ENCODE results near the gene ROR1.

The ROR1 gene

GRCh38 chr1:64200064-64200463 lies 426.2 kb downstream of the ROR1 start (continued):
- no peak for TF ChIP-seq PRDM10 (tag by site-specific recombination; IDR thresholded peaks at IDR 0.05)
- TF ChIP-seq ZNF398 (tag by site-specific recombination; IDR thresholded peaks at IDR 0.05) = no peak

- Histone ChIP-seq H3K36me3 (ENCODE audit: control insufficient read depth in 2 of 2, insufficient read depth in 1 of 2, low read length in 2 of 2) (no peaks in the 10 kb centered on the region), H3K9me3 (ENCODE audit: control insufficient read depth, insufficient read depth, low read depth, low read length) (no peaks in the 10 kb centered on the region), H3K27ac (ENCODE audit: extremely low read depth, low read depth, low read length) (no peak within 1 kb of the TSS), H3K4me1 (ENCODE audit: control insufficient read depth, insufficient read depth, low read length) (no peaks in the 10 kb centered on the region), H3K4me3 (ENCODE audit: low read depth, low read length) (no peak within 1 kb of the TSS)
- ChIA-PET CTCF (no interaction called here), POLR2A (no interaction called here)
- no peak for TF ChIP-seq ZSCAN18 (tag by site-specific recombination; IDR thresholded peaks at IDR 0.05)
- no peak for TF ChIP-seq ZNF146 (tag by site-specific recombination; IDR thresholded peaks at IDR 0.05)
- TF ChIP-seq ZNF658 (tag by site-specific recombination; IDR thresholded peaks at IDR 0.05) = no peak
- TF ChIP-seq ZBTB10 (tag by site-specific recombination; IDR thresholded peaks at IDR 0.05) = no peak
- TF ChIP-seq KLF8 (tag by site-specific recombination; IDR thresholded peaks at IDR 0.05) = no peak
- no peak for TF ChIP-seq PRDM10 (tag by site-specific recombination; IDR thresholded peaks at IDR 0.05)
- no peak for TF ChIP-seq ZBTB11 (tag by site-specific recombination; conservative IDR thresholded peaks at IDR 0.05; ENCODE audit: low read depth)
- no peak for TF ChIP-seq ZNF560 (tag by site-specific recombination; IDR thresholded peaks at IDR 0.05; ENCODE audit: borderline replicate concordance)
- no peak for TF ChIP-seq ZNF621 (tag by site-specific recombination; IDR thresholded peaks at IDR 0.05)
- TF ChIP-seq ZNF362 (tag by site-specific recombination; IDR thresholded peaks at IDR 0.05) = no peak
- TF ChIP-seq KLF1 (tag by site-specific recombination; IDR thresholded peaks at IDR 0.05) = no peak
- TF ChIP-seq ZNF274 (IDR thresholded peaks at IDR 0.05; ENCODE audit: low read length) = no peak
- TF ChIP-seq ZNF274 (tag by site-specific recombination; IDR thresholded peaks at IDR 0.05; ENCODE audit: borderline replicate concordance) = no peak
- no peak for TF ChIP-seq ZNF302 (tag by site-specific recombination; IDR thresholded peaks at IDR 0.05; ENCODE audit: low read depth)
- no peak for TF ChIP-seq ZFHX2 (tag by site-specific recombination; conservative IDR thresholded peaks at IDR 0.05)
- no peak for TF ChIP-seq GLIS1 (tag by site-specific recombination; IDR thresholded peaks at IDR 0.05)
Measured at GRCh38 chr1:64203420-64203819, 429.6 kb downstream of the ROR1 start, which contains the start of gene UBE2U. UBE2U (plus strand) TSS chr1:64203623; CDS start chr1:64204051, 428 bp downstream.

Measured in HEK293 (cell line).